ENCODE data around the gene C10orf95. TPM values are rescaled to one million over a fixed set of nuclear protein-coding genes. Genes with fewer than 3 reads are reported as not detected.

C10orf95 gene
- total and polyA plus RNA-seq, 2 of the 13 experiments (the other 11 are each of a cell fraction or from before 2014, with no cell fraction given) = 0.05 to 0.07 TPM

- no peak for TF ChIP-seq KIAA2018 (CRISPR knock-in tag; IDR thresholded peaks at IDR 0.05; ENCODE audit: borderline replicate concordance)
- no peak; the same call in 1 of the 2 replicates for TF ChIP-seq ZNF704 (CRISPR knock-in tag; IDR thresholded peaks at IDR 0.05; ENCODE audit: borderline replicate concordance)
- TF ChIP-seq TEF (CRISPR knock-in tag; IDR thresholded peaks at IDR 0.05) = 0 out of 2 replicates have a peak, but pooled peaks have one; percentile 29
- no peak for TF ChIP-seq ZNF562 (CRISPR knock-in tag; IDR thresholded peaks at IDR 0.05; ENCODE audit: borderline replicate concordance)
- TF ChIP-seq GATAD1 (CRISPR knock-in tag; IDR thresholded peaks at IDR 0.05) = peak; percentile 26; the same call in 1 of the 2 replicates
- peak; percentile 75 for TF ChIP-seq KDM2A (CRISPR knock-in tag; IDR thresholded peaks at IDR 0.05; ENCODE audit: borderline replicate concordance, low read depth)
- TF ChIP-seq ATF2 (CRISPR knock-in tag; IDR thresholded peaks at IDR 0.05) = no peak
- TF ChIP-seq ZNF143 (CRISPR knock-in tag; IDR thresholded peaks at IDR 0.05) = peak; percentile 76
- no peak for TF ChIP-seq IRF1 (CRISPR knock-in tag; IDR thresholded peaks at IDR 0.05; ENCODE audit: low read depth)
- TF ChIP-seq ZNF275 (CRISPR knock-in tag; IDR thresholded peaks at IDR 0.05; ENCODE audit: borderline replicate concordance) = peak; percentile 65; the same call in 1 of the 2 replicates
- TF ChIP-seq ZNF331 (CRISPR knock-in tag; IDR thresholded peaks at IDR 0.05) = 0 out of 2 replicates have a peak, but pooled peaks have one; percentile 35
- TF ChIP-seq CHCHD3 (CRISPR knock-in tag; IDR thresholded peaks at IDR 0.05) = no peak
- TF ChIP-seq BRCA1 (CRISPR knock-in tag; IDR thresholded peaks at IDR 0.05) = peak; percentile 68; the same call in 1 of the 2 replicates
These were observed 31.8 kb downstream of the C10orf95 start (continued) for GRCh38 chr10:102419269-102420180.
